ENCODE measurements around the gene ATP2A2.
"Not testable (repeated sequence)": the region's sequence is repeated elsewhere in the genome, so short reads cannot be mapped to it uniquely, and the experiment has no call there.

Gene ATP2A2

GRCh38 chr12:110301065-110301806 lies 20.2 kb downstream of the ATP2A2 start:
- DNase-seq: no peak

- no peak for DNase-seq
Measured at GRCh38 chr12:110304061-110304551, 23.1 kb downstream of the ATP2A2 start.

- no peak for DNase-seq
Measured at GRCh38 chr12:110307372-110307771, 26.3 kb downstream of the ATP2A2 start.

GRCh38 chr12:110310763-110311162 lies 29.7 kb downstream of the ATP2A2 start:
- no peak for DNase-seq

GRCh38 chr12:110311903-110312302 lies 30.9 kb downstream of the ATP2A2 start:
- no peak for DNase-seq

- peak in 1 of 2 donors; percentile 29 for DNase-seq
Measured at GRCh38 chr12:110312581-110313360, 31.7 kb downstream of the ATP2A2 start.

GRCh38 chr12:110314308-110314707 lies 33.3 kb downstream of the ATP2A2 start:
- no peak for DNase-seq

GRCh38 chr12:110316861-110317260 lies 35.8 kb downstream of the ATP2A2 start:
- DNase-seq: no peak

- no peak for DNase-seq
Measured at GRCh38 chr12:110317911-110318310, 36.9 kb downstream of the ATP2A2 start.

GRCh38 chr12:110320550-110320949 lies 39.5 kb downstream of the ATP2A2 start:
- DNase-seq: no peak

GRCh38 chr12:110329710-110330109 lies 48.7 kb downstream of the ATP2A2 start:
- no peak for DNase-seq

GRCh38 chr12:110330124-110330523 lies 49.1 kb downstream of the ATP2A2 start:
- no peak for DNase-seq

GRCh38 chr12:110330544-110330943 lies 49.5 kb downstream of the ATP2A2 start:
- no peak for DNase-seq

- DNase-seq: no peak
Measured at GRCh38 chr12:110333201-110333600, 52.2 kb downstream of the ATP2A2 start.

- DNase-seq: no peak
Measured at GRCh38 chr12:110335481-110336045, 54.5 kb downstream of the ATP2A2 start.

- no peak for DNase-seq
Measured at GRCh38 chr12:110337912-110338710, 57.1 kb downstream of the ATP2A2 start.

- no peak for DNase-seq
Measured at GRCh38 chr12:110338754-110339153, 57.7 kb downstream of the ATP2A2 start.

GRCh38 chr12:110339184-110339952 lies 58.3 kb downstream of the ATP2A2 start:
- no peak for DNase-seq

GRCh38 chr12:110340261-110340660 lies 59.2 kb downstream of the ATP2A2 start:
- not testable (repeated sequence) for DNase-seq

GRCh38 chr12:110340706-110341105 lies 59.7 kb downstream of the ATP2A2 start:
- DNase-seq: no peak

GRCh38 chr12:110342157-110342556 lies 61.1 kb downstream of the ATP2A2 start:
- DNase-seq: no peak

GRCh38 chr12:110343114-110343513 lies 62.1 kb downstream of the ATP2A2 start:
- DNase-seq: no peak

Measured in CD4-positive, alpha-beta T cell treated with Interleukin-4 for 1 hour (primary cell).